ENCODE measurements around the gene TAGLN3.
A peak's percentile ranks its signal among the peaks of the same experiment; 100 is the strongest.
"Not testable (repeated sequence)": the region's sequence is repeated elsewhere in the genome, so short reads cannot be mapped to it uniquely, and the experiment has no call there.

TAGLN3 gene

GRCh38 chr3:112010636-112011035, 11.9 kb downstream of the TAGLN3 start:
- DNase-seq (ENCODE audit: low read depth in 2 of 2), result no peak

DNA sequence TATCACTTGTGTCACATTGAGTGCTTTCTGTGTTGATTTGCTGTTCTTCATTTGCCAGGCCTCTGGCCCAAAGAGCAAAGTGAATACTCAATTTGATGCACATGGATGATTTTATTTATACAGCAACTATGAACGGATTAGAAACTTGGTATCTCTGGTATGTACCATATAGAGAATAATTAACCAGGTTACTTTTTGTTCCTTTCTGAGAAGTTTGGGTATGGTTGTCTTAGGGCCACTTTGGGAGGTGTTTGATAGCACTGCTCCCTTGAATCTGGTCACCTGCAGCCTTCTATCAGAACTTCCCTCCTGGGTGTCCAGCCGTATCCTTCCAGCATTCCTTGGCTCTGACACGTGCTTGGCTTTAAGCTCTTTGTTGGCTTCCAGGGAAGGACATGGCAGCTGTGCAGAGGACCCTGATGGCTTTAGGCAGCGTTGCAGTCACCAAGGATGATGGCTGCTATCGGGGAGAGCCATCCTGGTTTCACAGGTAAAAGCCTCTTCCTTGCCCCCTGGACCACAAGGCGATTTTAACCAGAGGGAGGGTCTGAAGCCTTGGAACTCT, 12.7 kb downstream of the TAGLN3 start:
- DNase-seq (ENCODE audit: low read depth in 2 of 2), result no peak

- no peak for DNase-seq (ENCODE audit: low read depth in 2 of 2)
Observed at GRCh38 chr3:112012205-112012992, 13.7 kb downstream of the TAGLN3 start.

DNA sequence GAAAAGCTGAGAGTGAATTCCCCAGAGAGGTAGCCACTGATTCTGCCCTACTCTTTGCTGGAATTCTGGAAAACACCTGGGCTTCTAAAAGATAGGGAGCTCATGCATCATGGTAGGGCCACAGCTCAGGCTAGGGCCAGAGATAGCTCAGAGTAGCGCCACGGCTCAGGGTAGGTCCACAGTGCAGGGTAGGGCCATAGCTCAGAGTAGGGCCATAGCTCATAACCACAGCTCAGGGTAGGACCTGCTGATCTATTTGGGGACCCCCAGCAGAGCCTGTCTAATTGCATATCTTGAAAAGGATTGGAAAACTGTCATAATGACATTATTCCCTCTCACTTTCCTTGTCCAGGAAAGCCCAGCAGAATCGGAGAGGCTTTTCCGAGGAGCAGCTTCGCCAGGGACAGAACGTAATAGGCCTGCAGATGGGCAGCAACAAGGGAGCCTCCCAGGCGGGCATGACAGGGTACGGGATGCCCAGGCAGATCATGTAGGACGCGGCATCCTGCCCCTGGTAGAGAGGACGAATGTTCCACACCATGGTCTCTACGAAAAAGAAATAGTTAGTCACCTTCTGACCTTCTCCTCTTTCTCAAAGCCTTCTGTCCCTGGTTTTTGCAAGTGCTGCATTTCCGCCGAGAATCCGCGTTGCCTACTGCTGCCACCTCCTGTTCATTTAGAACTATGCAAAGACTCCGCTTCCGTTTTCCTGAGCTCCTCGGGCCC, 14.5 kb downstream of the TAGLN3 start:
- peak; percentile 23 to 48 for DNase-seq (ENCODE audit: low read depth in 2 of 2)

GRCh38 chr3:112013784-112014143, 15.0 kb downstream of the TAGLN3 start:
- no peak for DNase-seq (ENCODE audit: low read depth in 2 of 2)

GRCh38 chr3:112017091-112017490, 18.4 kb downstream of the TAGLN3 start:
- DNase-seq (ENCODE audit: low read depth in 2 of 2), result no peak

- no peak for DNase-seq (ENCODE audit: low read depth in 2 of 2)
Observed at GRCh38 chr3:112018712-112019111, 20.0 kb downstream of the TAGLN3 start.

DNA sequence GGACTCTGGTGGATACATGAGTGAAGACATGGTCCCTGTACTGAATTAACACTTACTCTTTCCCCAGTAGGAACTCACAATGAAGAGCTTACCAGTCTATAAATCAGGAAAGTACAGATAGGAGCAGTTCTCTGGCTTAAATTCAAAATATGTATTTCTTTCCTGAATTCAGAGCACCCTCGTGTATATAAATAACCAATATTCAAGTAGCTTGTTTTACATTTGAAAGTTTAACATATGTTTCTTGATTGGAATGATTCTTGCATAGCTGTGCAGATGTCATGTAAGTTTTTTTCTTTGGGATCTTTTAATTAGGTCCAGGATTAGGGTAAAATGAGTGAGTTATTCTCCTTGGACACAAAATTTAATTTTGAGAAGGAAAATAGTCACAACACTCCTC, 21.0 kb downstream of the TAGLN3 start:
- no peak for DNase-seq (ENCODE audit: low read depth in 2 of 2)

DNA sequence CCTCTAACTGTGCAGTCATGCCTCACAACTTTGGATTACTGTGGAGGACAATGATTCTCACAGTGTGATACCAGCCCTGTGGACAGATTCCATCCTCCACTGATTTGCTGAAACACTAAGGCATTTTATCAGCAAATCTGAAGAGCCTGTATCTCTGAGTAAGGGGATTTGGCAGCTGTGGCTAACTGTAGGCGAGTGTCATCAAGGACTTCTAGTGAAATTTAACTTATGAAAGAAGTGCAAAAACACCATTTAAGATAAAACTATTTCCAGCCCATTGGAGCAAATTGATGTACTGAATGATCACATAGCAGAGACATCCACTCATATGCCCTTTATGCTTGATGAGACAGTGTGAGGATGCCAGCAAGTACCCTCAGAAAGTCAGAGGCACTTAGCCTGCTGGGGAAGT, 22.0 kb downstream of the TAGLN3 start:
- no peak for DNase-seq (ENCODE audit: low read depth in 2 of 2)

DNA sequence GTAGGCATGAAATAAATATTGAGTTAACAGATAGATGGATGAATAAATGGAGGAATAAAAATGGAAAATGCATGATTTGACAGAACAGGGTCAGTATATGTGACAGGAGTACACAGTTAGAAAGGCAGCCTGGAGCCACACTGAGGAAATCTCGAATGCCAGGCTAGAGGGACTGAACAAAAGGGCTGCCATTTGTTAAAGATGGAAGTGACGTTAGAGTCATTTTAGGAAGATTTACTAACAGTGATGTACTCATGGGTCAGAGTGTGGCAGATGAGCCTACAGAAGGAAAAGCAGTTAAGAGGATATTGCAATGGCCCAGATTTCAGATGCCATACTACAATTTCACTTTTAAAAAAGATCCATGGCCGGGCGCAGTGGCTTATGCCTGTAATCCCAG, 28.4 kb downstream of the TAGLN3 start:
- DNase-seq (ENCODE audit: low read depth in 2 of 2), result no peak

- no peak for DNase-seq (ENCODE audit: low read depth in 2 of 2)
Observed at GRCh38 chr3:112027826-112028225, 29.1 kb downstream of the TAGLN3 start.

- no peak for DNase-seq (ENCODE audit: low read depth in 2 of 2)
Observed at GRCh38 chr3:112030901-112031300, 32.2 kb downstream of the TAGLN3 start.

DNA sequence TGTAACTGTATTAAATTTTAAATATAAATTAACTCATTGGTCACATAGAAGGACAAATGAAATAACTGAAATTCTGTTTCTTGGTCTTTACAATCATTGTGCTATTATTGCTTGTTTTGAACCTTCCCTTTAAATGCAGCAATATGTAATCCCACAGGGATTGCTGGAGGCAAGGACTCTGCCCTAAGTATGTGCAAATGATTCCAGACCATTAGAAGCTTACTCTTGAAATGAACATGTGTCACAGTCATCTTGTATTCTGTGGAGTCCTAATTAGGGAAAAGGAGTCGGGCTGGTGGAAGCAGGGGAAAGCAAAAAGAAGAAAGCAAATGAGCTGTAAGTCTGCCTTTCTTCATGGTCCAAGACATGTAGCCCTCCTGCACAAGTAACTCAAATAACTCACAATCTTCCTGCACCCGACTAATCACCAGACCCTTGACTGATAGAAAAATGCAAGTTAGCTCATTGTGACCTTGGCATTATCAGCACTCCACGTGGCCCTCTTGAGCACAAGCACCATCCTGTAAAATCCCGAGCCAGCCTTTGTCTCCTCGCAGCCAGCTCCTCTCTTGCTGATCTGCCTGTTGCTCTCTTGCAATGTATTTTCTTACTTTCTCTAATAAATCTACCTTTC, 33.5 kb downstream of the TAGLN3 start:
- DNase-seq (ENCODE audit: low read depth in 2 of 2), result no peak

DNA sequence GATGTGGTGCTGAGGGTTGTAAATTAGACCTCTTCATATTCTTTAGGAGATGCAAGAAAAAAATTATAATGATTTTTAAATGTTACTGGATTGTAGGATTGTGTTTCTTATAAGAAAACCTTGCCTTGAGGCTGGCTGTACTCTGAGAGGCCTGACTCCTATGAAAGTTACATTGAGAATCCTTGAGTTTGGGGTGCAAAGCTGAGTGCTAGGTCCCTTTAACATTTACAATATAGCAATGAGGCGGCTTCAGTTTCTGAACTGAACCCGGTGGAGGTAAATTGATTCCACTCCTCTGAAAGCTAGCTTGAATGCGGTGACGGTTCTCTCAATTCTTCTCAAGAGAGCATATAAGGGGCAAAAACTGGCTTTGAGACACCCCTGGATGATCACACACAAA, 35.7 kb downstream of the TAGLN3 start, which contains the start of gene TMPRSS7:
Gene TMPRSS7 (plus strand): TSS at position 301 of the 400 bp plus-strand sequence. CDS start 110 bp downstream, outside the sequence.
- DNase-seq (ENCODE audit: low read depth in 2 of 2), result no peak

- DNase-seq (ENCODE audit: low read depth in 2 of 2), result no peak
Observed at GRCh38 chr3:112035241-112035640, 36.5 kb downstream of the TAGLN3 start.

DNA sequence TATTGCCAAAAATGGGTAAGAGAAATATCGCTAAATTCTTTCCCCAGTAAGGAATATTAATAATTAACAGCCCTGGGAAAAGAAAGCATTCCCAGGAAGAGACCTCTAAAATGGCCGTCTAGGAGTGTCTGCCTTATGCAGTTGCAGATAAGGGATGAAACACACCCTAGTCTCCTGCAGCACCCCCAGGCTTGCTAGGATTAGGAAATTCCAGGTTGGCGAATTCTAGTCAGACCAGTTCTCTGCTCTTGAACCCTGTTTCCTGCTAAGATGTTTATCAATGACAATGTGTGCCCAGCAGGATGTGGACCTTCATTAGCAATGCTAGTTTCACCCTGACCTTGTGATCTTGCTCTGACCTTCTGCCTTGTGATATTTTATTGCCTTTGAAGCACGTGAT, 38.5 kb downstream of the TAGLN3 start:
- DNase-seq (ENCODE audit: low read depth in 2 of 2), result not testable (repeated sequence)

DNA sequence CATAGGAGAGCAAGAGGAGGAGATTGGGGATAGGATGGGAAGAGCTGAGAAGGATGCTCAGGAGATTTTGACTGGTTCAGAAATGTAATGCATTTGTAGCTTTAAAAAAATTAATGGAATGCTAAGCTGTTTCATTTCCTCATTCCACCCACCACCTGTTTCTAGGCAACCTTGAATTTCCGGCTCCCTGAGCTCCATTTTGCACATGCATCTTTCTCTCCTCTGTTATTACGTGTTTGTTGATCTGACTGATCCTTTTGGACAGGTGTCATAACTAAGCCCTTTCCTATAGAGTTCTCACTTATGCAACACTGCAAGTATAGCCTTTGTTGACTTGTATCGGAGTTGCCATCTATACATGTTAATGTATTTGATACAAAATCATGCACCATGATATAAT, 40.1 kb downstream of the TAGLN3 start:
- DNase-seq (ENCODE audit: low read depth in 2 of 2), result no peak

GRCh38 chr3:112041321-112041720, 42.6 kb downstream of the TAGLN3 start:
- no peak for DNase-seq (ENCODE audit: low read depth in 2 of 2)

GRCh38 chr3:112042842-112043280, 44.1 kb downstream of the TAGLN3 start:
- DNase-seq (ENCODE audit: low read depth in 2 of 2), result no peak

DNA sequence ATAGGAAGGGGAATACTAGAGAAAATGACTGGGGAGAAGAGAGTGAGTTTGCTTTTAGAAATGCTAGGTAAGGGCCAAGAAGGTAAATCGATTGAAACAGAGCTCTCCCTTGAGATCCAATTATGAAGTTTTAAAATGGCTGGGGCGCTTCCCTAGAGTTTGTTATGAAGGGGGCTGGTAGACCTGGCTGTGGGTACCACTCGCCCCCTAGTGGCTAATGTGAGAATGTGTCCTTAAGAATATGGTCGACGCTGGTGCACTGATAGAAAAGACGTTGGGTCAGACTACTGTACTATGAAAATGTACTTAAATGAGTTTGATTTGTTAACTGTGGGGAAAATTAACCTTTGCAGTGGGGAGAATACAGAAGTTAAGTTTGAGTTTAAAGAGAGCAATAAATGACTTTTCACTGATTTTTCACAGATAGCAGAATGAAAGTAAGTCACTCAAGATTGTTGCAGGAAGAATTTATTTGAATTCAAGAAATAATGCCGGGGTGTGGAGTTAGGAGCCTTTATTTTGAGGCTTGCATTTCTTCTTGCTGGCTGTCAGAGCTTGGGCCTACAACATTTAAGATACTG, 45.0 kb downstream of the TAGLN3 start:
- DNase-seq (ENCODE audit: low read depth in 2 of 2), result peak; percentile 1 to 7

- DNase-seq (ENCODE audit: low read depth in 2 of 2), result no peak
Observed at GRCh38 chr3:112046599-112046998, 47.9 kb downstream of the TAGLN3 start.

DNA sequence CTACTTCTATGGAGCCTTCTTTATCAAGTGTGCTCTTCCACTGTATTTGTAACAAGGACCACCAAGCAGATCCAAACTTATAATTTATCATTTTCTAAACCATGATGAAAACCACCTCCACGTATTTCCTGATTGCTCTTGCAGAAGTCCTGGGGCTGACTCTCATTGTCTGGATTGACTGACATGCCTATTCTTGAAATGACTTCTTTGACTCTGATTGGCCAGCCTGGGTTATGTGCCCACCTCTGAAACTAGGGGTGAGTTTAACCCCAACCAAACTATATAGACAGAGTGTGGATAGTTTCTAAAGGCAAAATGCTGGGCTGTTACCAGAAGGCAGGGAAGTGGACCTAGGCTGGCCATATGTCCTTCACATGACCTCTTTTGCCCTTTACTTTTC, 48.5 kb downstream of the TAGLN3 start:
- DNase-seq (ENCODE audit: low read depth in 2 of 2), result no peak
